ENCODE measurements around the gene TGFBR3L.

Gene TGFBR3L

GRCh38 chr19:7904074-7905020 is 10.3 kb upstream of the TGFBR3L start:
- no peak for DNase-seq (ENCODE audit: low spot score)

- DNase-seq (ENCODE audit: low spot score), result no peak
Measured at GRCh38 chr19:7905268-7905667, 9.4 kb upstream of the TGFBR3L start.

GRCh38 chr19:7905859-7906258 is 8.8 kb upstream of the TGFBR3L start:
- DNase-seq (ENCODE audit: low spot score), result no peak

- no peak for DNase-seq (ENCODE audit: low spot score)
Measured at GRCh38 chr19:7907122-7907521, 7.5 kb upstream of the TGFBR3L start.

GRCh38 chr19:7907544-7907943 is 7.1 kb upstream of the TGFBR3L start:
- DNase-seq (ENCODE audit: low spot score), result no peak

- DNase-seq (ENCODE audit: low spot score), result no peak
Measured at GRCh38 chr19:7908078-7908699, 6.4 kb upstream of the TGFBR3L start.

GRCh38 chr19:7908742-7909461 is 5.7 kb upstream of the TGFBR3L start:
- DNase-seq (ENCODE audit: low spot score), result no peak

- no peak for DNase-seq (ENCODE audit: low spot score)
Measured at GRCh38 chr19:7909471-7910067, 5.1 kb upstream of the TGFBR3L start.

- no peak for DNase-seq (ENCODE audit: low spot score)
Measured at GRCh38 chr19:7910321-7911161, 4.1 kb upstream of the TGFBR3L start.

- no peak for DNase-seq (ENCODE audit: low spot score)
Measured at GRCh38 chr19:7911508-7912143, 3.0 kb upstream of the TGFBR3L start.

GRCh38 chr19:7912144-7912696 is 2.4 kb upstream of the TGFBR3L start:
- no peak for DNase-seq (ENCODE audit: low spot score)

GRCh38 chr19:7912697-7913564 is 1.7 kb upstream of the TGFBR3L start:
- no peak for DNase-seq (ENCODE audit: low spot score)

- no peak for DNase-seq (ENCODE audit: low spot score)
Measured at GRCh38 chr19:7913652-7914051, 978 bp upstream of the TGFBR3L start.

GRCh38 chr19:7914099-7914498 is 531 bp upstream of the TGFBR3L start:
- DNase-seq (ENCODE audit: low spot score), result no peak

GRCh38 chr19:7915250-7916102 is 846 bp downstream of the TGFBR3L start:
- no peak for DNase-seq (ENCODE audit: low spot score)

GRCh38 chr19:7916103-7916954 is 1.7 kb downstream of the TGFBR3L start:
- DNase-seq (ENCODE audit: low spot score), result peak; percentile 48

- DNase-seq (ENCODE audit: low spot score), result no peak
Measured at GRCh38 chr19:7916955-7917266, 2.3 kb downstream of the TGFBR3L start.

Data from kidney tubule cell (primary cell).